Brain microvascular endothelial cell (primary cell): ENCODE measurements around the gene GARNL3.

Experiments used
- DNase-seq: peaks from one replicate; pipeline ENCODE4 v3.0.0-alpha.2; 2020
- H3K27ac ChIP-seq: fragments of 250-450 bp; sonication (Bioruptor Pico); 2 replicates; pipeline ENCODE4 v1.5.1; 2020; ENCODE audit warnings: mild to moderate bottlenecking, moderate library complexity
- H3K27me3 ChIP-seq: fragments of 250-450 bp; sonication (Bioruptor Pico); replicated peaks from 2 replicates; pipeline ENCODE4 v1.5.1; 2020; ENCODE audit warnings: mild to moderate bottlenecking
- H3K36me3 ChIP-seq: fragments of 250-450 bp; sonication (Bioruptor Pico); replicated peaks from 2 replicates; pipeline ENCODE4 v1.5.1; 2020; ENCODE audit warnings: mild to moderate bottlenecking
- H3K4me3 ChIP-seq: 2 replicates; pipeline ENCODE4 v1.5.1; 2011; ENCODE audit warnings: low read depth, mild to moderate bottlenecking, control low read depth, low read length, moderate library complexity
- in situ Hi-C: cut with HindIII; loops from 2 replicates; pipeline ENCODE4 v1.10.0; 2017; ENCODE audit warnings: low sequenced_read_pairs, low pct_ligation_motif_present
- TF ChIP-seq, protein P1 (sequence below): IDR thresholded peaks from 2 replicates; pipeline ENCODE4 v1.5.1; 2011; ENCODE audit warnings: low read depth, mild to moderate bottlenecking, moderate library complexity, low read length, control low read depth, inconsistent platforms; ENCODE audit errors: missing control alignments

The GARNL3 gene, protein sequence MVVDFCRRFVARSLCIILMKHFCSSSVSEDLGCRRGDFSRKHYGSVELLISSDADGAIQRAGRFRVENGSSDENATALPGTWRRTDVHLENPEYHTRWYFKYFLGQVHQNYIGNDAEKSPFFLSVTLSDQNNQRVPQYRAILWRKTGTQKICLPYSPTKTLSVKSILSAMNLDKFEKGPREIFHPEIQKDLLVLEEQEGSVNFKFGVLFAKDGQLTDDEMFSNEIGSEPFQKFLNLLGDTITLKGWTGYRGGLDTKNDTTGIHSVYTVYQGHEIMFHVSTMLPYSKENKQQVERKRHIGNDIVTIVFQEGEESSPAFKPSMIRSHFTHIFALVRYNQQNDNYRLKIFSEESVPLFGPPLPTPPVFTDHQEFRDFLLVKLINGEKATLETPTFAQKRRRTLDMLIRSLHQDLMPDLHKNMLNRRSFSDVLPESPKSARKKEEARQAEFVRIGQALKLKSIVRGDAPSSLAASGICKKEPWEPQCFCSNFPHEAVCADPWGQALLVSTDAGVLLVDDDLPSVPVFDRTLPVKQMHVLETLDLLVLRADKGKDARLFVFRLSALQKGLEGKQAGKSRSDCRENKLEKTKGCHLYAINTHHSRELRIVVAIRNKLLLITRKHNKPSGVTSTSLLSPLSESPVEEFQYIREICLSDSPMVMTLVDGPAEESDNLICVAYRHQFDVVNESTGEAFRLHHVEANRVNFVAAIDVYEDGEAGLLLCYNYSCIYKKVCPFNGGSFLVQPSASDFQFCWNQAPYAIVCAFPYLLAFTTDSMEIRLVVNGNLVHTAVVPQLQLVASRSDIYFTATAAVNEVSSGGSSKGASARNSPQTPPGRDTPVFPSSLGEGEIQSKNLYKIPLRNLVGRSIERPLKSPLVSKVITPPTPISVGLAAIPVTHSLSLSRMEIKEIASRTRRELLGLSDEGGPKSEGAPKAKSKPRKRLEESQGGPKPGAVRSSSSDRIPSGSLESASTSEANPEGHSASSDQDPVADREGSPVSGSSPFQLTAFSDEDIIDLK

DNA sequence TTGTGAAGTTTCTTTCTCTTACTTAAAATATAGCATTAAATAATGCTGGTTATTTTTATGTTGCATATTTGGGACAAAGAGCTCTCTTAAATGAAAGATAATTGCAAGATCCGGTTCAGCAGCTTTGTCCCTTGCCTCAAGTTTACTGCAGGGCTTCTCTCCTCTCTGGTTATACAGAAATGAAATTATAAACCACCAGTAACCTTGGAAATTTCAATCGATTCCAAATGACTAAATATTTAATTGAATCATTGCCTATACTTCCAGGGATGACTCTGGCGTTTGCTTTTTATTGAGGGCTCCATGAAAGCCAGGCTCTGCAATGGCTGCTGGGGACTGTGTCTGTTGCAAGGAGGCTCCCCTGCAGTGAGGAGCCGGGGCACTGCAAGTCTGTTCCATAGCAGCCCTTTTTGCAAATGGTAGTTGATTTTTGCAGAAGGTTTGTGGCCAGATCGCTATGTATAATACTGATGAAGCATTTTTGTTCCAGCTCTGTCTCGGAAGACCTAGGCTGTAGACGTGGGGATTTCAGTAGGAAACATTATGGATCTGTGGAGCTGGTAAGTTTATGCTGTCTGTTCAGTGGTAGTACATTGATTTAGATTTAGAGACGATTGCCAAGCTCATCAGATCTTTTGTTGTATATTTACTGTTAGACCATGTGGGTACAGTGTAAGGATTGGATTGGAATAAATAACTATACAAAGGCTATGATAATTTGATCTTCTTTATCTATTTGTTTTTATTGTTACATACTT is at the start of gene GARNL3:
Gene GARNL3, plus strand, starts transcription at position 313 of the 758 bp plus-strand sequence. Its CDS starts 104 bp downstream, at position 417.
- Histone ChIP-seq H3K4me3 (no peak within 1 kb of the TSS), H3K27ac (no peak within 1 kb of the TSS), H3K36me3 (no peaks in the 10 kb centered on the region), H3K27me3 (no peaks in the 10 kb centered on the region)
- TF ChIP-seq, protein P1, sequence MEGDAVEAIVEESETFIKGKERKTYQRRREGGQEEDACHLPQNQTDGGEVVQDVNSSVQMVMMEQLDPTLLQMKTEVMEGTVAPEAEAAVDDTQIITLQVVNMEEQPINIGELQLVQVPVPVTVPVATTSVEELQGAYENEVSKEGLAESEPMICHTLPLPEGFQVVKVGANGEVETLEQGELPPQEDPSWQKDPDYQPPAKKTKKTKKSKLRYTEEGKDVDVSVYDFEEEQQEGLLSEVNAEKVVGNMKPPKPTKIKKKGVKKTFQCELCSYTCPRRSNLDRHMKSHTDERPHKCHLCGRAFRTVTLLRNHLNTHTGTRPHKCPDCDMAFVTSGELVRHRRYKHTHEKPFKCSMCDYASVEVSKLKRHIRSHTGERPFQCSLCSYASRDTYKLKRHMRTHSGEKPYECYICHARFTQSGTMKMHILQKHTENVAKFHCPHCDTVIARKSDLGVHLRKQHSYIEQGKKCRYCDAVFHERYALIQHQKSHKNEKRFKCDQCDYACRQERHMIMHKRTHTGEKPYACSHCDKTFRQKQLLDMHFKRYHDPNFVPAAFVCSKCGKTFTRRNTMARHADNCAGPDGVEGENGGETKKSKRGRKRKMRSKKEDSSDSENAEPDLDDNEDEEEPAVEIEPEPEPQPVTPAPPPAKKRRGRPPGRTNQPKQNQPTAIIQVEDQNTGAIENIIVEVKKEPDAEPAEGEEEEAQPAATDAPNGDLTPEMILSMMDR: no peak
- DNase-seq: no peak
- in situ Hi-C loops: no loop called here

DNA sequence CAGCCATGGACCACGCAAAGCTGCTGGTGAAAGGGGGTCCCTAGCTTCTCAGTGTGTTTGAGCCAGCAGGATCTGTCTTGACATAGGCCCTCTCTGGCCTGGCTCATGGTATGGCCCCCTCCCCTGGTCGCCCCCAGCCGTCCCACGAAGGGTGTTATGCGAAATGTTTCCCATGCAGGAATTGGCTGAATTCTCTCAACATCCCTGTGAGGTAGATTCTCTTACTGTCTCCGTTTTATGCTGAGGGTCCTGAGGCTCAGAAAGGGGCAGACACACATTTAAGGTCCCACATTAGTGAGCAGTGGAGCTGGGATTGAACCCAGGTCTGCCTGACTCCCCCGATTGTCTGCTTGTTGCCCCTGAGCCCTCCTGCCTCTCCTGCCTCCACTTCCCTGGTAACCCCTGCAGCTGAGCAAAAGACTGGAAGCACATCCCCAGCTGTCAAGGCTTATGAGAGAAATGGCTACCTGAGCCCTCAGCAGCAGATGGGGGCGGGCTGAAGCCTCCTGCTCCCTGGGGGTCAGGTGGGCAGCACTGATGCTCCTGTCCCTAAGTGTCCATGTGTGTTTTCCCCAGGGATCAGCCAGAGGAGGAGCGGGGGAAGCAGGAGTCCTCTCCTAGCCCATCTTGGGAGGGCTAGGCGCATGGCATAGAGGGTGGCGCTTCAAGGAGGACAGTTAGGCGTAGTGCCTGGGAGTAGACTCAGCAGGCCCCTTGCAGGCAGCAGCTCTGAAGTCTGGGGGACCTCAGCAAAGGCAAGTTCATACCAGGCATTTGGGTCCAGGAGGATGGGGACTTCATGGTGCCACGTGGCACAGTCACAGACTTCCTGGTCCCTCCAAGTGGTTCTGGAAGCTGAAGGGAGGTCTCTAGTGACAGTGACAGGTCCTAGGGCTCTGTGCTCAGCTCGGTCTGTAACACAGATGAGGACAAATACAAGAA is 49.0 kb upstream of the GARNL3 start:
- no peaks in the 10 kb centered on the region for H3K36me3 ChIP-seq
- no peak overlapping the region for H3K27ac ChIP-seq
- H3K27me3 ChIP-seq: peaks cover 5% of the 10 kb centered on the region
- no peak for DNase-seq
- no peak overlapping the region for H3K4me3 ChIP-seq
- in situ Hi-C loops: loop anchor here (25.0 kb wide), 1 partner anchor 253 kb away; no protein-coding TSS in a partner anchor
- TF ChIP-seq, protein P1: no peak

DNA sequence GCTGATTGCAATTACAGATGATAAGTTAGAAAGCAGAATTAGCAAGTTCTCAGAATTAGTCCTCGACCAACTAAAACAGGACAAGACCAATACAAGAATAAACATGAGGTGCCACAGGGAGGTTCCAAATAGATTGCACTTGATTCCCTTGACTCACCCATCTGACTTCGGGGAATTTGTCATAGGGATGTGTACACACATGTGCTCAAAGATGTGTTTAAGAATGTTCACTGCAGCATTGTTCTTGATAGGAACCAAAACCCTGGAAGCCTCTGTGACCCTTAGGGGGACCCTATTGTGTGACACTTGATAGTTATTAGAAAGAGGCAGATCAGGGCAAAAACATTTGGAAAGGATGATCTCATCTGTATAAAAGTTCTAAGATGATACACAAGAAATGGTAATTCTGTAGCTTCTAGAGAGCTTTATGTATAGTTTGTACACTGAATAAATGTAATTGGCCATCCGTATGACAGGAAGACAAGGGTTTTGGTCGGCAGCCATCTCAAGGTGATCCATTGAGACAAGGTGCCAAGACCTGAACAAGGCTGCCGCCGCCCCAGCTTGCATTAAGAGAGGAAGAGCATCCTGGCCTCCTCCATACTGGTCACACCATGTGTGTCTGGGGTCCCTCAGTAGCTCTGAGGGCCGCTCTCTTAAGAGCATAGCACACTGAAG is 48.2 kb upstream of the GARNL3 start:
- H3K27me3 ChIP-seq: peaks cover 5% of the 10 kb centered on the region
- in situ Hi-C loops: loop anchor here (25.0 kb wide), 1 partner anchor 254 kb away; no protein-coding TSS in a partner anchor
- no peak for DNase-seq
- TF ChIP-seq, protein P1: no peak
- no peaks in the 10 kb centered on the region for H3K36me3 ChIP-seq
- no peak overlapping the region for H3K27ac ChIP-seq
- H3K4me3 ChIP-seq: no peak overlapping the region

DNA sequence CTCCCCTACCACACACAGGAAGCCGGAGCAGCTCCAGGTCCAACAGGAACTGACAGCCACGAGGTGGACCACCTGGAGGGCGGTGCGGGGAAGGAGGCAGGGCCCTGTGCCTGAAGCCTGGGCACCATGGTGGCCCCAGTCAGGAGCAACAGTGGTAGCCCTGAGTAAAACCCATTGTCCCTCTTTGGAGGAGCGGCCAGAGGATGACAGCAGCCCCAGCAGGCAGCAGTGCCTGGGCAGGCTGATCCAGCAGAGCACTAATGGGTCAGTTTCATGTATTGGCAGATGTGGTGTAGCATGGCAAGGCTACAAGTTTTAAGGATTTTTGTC is 47.7 kb upstream of the GARNL3 start:
- no peak for DNase-seq
- Histone ChIP-seq H3K36me3 (no peaks in the 10 kb centered on the region), H3K27me3 (peaks cover 5% of the 10 kb centered on the region), H3K27ac (no peak overlapping the region), H3K4me3 (no peak overlapping the region)
- TF ChIP-seq, protein P1: no peak
- in situ Hi-C loops: loop anchor here (25.0 kb wide), 1 partner anchor 255 kb away; no protein-coding TSS in a partner anchor
